Measurements from ENCODE around the gene GUCY2D.

Gene GUCY2D

DNA sequence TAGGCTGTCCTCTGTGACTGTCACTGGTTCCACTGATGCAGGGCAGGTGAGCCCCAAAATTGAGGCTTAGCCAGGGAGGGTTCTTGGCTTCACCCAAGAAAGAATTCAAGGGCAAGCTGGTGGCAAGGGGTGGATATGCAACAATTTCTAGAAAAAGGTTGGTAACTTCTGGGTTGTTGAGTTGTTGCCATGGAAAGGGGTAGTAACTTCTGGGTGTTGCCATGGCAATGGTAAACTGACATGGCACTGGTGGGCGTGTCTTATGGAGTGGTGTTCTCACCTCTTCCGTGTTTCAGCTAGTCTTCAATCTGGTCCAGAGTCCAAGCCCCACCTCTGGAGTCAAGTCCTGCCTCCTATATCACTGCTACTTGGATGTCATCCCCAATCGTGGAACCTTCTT is 9.5 kb upstream of the GUCY2D start:
- no peak for DNase-seq

DNA sequence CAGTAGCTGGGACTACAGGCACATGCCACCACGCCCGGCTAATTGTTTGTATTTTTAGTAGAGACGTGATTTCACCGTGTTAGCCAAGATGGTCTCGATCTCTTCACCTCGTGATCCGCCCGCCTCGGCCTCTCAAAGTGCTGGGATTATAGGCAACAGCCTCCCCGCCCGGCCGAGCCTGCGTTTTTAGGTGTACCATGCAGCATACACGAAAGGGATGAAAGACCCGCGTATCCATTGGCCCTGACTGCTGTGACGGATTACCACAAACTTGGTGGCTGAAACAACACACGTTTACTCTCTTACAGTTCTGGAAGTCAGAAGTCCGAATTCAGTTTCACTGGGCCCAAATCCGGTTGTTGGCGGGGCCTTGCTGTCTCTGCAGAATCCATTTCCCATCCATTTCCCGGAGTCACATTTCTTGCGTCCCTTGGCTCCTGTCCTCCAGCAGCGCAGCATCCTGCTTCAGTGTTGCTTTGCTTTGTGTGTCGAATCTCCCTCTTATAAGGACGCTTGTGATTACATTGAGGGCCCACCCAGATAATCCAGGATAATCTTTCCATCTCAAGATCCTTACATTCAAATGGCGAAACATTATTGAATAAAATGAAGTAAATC is 8.3 kb upstream of the GUCY2D start:
- DNase-seq: no peak

DNA sequence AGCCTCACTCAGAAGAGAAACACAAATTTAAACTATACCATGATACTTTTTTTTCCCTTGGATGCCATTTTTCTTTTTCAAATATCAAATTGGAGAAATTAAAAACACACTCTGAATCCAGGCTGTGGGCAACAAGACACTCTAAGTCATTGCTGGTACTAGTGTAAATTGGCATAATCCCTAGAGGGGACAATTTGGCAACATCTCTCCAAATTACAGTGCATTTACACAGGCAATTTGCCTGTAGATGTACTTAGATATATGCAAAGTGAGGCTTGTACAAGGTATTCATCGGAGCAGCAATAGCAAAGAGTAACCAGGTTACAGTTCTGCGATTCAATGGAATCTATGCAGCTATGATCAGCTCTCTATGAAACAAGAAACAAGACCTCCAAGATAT is 6.7 kb upstream of the GUCY2D start:
- no peak for DNase-seq

DNA sequence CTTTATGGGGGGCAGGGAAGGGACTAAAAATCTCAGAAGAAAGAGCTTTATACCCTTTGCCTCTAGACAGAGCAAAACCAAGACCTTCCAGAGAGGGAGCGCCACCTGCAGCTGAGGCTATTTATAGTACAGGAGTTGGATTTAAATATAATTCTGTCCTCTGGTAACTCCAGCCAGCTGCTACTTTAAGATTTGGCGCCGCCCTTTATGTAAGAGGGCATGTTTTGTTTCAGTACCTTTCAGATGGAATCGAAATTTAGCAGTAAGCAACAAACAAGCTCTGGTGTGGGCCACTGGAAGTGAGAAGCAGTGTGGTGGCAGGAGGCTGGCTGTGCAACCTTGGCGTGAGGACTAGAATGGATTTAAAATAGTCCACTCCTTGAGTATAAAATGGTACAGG is 5.2 kb upstream of the GUCY2D start:
- no peak for DNase-seq

DNA sequence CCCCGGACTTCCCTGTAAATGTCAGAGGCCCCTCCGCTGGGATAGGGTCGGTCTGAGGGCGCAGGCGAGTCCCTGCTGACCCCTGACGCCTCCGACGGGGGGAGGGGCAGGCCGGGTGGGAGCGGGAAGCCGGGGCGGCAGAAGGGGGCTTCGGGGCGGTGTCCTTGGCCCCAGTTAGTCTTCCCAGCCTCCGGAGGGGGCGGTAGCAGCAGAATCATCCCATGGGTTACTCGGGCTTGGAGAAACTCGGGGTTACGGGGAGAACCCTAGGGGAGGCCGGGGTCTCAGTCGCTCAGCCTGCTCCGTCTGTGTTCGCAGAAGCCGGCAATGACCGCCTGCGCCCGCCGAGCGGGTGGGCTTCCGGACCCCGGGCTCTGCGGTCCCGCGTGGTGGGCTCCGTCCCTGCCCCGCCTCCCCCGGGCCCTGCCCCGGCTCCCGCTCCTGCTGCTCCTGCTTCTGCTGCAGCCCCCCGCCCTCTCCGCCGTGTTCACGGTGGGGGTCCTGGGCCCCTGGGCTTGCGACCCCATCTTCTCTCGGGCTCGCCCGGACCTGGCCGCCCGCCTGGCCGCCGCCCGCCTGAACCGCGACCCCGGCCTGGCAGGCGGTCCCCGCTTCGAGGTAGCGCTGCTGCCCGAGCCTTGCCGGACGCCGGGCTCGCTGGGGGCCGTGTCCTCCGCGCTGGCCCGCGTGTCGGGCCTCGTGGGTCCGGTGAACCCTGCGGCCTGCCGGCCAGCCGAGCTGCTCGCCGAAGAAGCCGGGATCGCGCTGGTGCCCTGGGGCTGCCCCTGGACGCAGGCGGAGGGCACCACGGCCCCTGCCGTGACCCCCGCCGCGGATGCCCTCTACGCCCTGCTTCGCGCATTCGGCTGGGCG is 542 bp downstream of the GUCY2D start:
- DNase-seq: no peak

DNA sequence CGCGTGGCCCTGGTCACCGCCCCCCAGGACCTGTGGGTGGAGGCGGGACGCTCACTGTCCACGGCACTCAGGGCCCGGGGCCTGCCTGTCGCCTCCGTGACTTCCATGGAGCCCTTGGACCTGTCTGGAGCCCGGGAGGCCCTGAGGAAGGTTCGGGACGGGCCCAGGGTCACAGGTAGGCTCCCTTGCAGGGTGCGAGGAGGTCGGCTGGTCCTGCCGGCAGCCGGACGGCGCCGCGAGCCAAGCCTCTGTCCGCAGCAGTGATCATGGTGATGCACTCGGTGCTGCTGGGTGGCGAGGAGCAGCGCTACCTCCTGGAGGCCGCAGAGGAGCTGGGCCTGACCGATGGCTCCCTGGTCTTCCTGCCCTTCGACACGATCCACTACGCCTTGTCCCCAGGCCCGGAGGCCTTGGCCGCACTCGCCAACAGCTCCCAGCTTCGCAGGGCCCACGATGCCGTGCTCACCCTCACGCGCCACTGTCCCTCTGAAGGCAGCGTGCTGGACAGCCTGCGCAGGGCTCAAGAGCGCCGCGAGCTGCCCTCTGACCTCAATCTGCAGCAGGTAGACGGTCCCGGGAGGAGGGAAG is 1.3 kb downstream of the GUCY2D start:
- DNase-seq: no peak

DNA sequence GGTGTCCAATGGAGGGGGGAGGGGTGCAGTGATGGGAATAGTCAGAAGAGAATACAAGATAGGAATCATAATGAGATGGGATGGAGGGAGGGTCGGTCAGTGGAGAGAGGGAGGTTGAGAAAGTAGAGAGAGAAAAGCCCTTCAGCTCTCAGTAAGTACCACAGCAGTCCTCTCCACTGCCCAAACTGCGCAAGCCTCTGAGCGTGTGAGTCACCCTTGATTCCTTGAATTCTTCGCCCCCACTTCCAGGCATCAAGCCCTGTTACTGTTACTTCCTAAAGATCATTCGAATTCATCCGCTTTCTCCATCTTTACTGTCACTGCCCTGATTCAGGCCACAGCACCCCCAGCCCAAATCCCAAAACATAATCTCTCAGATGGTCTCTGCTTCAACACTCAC is 2.5 kb downstream of the GUCY2D start:
- no peak for DNase-seq

DNA sequence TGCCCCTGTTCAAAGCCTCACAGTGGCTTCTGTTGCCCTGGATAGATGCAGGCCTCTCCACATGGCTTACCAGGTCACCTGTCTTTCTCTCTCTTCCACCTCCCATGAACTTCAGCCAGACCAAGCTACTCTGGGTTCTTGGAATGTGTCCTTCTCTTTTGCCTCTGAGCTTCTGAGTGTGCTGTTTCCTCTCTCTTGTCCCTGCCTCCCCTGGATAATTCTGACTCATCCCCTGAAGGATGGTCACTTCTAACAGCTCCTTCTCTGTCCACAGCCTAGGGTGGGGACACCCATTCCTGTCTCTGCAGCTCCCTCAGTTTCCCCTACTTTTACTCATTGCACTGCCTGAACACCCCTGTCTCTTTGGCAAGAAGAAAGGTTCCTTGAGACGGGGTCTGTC is 2.9 kb downstream of the GUCY2D start:
- DNase-seq: no peak

DNA sequence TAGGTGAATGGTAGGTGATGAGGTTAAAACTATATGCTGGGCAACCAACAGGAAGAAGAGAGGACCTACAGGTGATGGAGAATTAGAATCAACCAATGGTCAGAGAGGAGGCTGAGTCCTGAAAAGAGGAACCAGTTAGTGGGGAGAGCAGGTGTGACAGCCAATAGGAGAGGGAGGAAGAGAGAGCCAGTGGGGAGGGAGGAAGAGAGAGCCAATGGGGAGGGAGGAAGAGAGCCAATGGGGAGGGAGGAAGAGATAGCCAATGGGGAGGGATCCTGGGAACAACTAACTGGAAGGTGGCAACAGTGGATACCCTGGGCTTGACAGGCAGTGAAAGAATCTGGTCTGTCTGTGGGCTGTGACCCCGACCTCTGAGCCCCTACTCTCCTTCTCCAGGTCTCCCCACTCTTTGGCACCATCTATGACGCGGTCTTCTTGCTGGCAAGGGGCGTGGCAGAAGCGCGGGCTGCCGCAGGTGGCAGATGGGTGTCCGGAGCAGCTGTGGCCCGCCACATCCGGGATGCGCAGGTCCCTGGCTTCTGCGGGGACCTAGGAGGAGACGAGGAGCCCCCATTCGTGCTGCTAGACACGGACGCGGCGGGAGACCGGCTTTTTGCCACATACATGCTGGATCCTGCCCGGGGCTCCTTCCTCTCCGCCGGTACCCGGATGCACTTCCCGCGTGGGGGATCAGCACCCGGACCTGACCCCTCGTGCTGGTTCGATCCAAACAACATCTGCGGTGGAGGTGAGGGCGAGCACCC is 3.7 kb downstream of the GUCY2D start:
- DNase-seq: no peak

DNA sequence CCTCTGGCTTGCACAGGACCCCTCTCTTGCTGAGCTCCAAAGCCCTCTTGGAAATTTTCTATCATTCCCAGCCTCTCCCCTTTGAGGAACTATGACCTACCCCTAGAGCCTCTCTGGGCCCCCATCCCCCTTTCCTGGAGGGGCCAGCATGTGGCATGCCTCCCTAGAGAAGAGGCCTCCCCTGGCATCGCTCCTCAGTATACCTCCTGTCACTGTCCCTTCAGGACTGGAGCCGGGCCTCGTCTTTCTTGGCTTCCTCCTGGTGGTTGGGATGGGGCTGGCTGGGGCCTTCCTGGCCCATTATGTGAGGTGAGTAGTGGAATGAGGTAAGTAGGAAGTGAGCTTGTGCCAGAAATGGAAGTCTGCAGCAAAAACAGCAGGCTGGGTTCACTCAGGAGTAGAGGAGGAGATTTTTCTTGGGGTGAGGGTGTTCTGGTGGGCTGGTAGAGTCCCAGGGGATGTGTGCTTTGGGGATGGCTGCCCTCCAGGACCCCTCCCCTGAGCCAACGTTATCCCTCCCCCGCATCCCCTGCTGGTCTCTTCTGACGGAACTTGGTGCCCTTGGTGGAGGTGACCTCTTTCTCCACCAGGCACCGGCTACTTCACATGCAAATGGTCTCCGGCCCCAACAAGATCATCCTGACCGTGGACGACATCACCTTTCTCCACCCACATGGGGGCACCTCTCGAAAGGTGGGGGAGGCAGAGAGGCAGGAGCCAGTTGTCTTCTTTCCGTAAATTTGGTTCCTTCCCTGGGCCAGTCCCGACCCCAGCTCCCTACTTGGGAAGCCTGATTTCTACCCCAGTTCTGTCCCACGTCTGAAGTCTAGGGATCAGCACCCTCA is 4.6 kb downstream of the GUCY2D start:
- DNase-seq: no peak

DNA sequence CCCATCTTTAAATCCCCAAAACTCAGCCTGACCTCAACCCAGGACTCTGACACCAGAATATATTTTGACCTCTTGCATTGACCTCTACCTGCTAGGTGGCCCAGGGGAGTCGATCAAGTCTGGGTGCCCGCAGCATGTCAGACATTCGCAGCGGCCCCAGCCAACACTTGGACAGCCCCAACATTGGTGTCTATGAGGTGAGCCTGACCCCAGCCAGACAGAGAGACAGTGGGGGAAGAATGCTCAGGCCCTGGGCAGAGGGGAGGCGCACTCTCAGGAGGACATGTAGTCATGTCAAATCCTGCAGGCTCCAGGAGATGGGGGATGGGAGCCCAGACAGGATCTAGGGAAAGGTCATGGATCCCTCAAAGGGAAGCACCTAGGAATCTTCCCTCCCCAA is 5.4 kb downstream of the GUCY2D start:
- no peak for DNase-seq

DNA sequence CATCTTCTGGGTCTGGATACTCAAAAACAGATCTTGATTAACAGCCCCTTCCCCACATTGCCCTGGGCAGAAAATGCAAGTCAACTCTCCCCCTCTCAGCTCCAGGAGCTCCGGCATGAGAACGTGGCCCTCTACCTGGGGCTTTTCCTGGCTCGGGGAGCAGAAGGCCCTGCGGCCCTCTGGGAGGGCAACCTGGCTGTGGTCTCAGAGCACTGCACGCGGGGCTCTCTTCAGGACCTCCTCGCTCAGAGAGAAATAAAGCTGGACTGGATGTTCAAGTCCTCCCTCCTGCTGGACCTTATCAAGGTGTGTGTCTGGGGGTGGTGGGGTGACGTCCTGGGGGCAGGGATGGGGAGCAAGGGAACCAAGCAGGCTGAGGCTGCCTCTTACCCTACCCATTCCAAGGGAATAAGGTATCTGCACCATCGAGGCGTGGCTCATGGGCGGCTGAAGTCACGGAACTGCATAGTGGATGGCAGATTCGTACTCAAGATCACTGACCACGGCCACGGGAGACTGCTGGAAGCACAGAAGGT is 9.7 kb downstream of the GUCY2D start:
- no peak for DNase-seq

DNA sequence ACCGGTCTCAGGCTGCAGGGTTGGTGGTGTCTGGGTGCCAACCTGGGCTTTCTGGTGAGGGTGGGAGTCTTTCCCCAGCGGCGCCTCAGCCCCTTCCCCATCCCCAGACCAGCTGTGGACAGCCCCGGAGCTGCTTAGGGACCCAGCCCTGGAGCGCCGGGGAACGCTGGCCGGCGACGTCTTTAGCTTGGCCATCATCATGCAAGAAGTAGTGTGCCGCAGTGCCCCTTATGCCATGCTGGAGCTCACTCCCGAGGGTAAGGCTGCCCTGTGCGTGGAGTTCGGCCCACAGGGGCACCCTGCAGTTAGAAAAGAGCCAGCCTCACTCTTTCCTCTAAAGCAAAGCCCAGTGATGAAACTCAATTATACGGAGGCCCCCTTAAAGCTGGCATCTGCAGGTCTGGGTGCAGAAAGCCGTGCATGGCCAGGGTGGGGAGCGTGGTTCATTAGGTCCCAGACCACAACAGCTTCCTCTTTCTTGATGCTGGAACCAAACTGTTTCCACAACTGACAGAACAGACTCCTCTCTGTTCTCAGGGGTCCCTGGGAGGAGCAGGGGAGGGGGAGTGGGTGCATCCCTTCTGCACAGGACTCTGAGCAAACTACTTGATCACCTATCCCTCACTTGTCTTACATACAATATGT is 10.7 kb downstream of the GUCY2D start:
- DNase-seq: no peak

DNA sequence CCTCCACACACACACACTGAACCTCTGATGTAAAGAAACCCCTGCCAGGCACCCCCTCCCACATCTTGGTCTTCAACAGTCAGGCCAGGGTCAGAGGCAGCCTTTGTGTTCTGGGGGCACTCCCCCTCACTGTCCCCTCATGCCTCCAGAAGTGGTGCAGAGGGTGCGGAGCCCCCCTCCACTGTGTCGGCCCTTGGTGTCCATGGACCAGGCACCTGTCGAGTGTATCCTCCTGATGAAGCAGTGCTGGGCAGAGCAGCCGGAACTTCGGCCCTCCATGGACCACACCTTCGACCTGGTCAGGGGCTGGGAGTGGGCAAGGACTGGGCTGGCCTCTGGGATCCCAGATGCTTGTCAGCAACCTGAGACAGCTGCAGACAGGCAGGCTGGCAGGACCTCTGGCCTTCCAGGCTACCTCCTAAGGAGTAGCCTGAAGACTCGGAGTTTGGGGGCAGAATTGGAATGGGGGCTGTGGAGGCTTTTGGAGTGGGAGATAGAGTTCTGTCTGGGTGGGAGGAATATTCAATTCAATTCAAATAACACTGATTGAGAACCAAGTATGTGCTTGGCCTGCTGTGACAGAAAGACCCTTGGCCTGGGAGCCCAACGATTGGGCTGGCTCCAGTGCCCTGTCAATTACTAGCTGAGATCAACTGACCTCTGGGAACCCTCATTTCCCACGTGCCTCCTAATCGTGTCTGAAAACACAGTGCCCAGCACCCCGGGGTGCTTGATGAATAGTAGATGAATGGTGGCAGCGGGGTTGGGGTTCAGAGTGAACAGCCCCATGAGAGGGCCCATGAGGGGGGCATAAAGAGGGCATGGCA is 11.5 kb downstream of the GUCY2D start:
- DNase-seq: no peak

DNA sequence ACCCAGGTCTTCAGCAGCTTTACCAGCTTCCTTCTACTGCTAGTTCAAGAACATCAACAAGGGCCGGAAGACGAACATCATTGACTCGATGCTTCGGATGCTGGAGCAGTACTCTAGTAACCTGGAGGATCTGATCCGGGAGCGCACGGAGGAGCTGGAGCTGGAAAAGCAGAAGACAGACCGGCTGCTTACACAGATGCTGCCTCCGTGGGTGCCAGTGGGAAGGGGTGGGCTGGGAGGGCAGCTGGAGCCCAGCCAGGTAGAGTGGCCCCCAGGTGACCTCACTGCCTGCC is 12.1 kb downstream of the GUCY2D start:
- DNase-seq: no peak

DNA sequence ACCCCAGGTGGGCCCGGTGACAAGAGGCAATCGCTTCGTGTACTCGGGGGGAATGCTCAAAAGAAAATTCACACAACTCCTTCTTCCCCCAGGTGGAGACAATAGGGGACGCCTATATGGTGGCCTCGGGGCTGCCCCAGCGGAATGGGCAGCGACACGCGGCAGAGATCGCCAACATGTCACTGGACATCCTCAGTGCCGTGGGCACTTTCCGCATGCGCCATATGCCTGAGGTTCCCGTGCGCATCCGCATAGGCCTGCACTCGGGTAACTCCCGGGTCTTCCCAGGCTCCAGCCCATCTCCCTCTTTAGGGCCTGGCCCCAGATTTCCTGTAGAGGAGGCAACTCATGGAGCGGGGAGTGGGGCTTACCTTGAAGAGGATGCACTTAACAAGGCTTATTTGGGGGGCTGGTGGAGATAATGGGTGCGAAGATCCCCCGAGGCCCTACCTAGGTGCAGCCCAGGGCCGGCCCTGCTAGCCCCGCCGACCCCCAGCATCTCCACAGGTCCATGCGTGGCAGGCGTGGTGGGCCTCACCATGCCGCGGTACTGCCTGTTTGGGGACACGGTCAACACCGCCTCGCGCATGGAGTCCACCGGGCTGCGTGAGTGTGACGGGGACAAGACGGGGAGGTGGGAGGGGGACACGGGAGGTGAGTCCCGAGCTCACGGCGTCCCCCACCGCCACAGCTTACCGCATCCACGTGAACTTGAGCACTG is 13.0 kb downstream of the GUCY2D start:
- no peak for DNase-seq

DNA sequence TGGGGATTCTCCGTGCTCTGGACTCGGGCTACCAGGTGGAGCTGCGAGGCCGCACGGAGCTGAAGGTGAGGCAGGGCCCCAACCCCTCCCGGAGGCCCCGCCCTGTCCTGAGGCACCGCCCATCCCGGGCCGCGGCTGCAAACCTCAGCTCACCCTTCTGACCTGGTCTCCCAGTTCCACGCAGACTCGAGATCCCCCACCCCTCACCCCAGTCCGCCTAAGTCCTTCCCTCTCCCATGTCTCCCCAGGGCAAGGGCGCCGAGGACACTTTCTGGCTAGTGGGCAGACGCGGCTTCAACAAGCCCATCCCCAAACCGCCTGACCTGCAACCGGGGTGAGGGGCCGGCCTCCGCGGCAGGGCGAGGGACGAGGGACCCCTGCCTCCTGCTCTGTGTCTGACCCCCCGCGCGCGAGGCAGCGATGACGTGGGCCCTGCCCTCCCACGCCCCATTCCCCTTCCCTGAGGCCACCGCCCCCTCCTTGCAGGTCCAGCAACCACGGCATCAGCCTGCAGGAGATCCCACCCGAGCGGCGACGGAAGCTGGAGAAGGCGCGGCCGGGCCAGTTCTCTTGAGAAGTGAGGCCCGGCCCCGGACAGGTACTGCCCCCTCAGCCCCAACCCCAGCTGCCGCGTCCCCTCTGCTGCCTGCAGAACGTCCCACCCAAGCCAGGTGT is 13.7 kb downstream of the GUCY2D start:
- DNase-seq: no peak

DNA sequence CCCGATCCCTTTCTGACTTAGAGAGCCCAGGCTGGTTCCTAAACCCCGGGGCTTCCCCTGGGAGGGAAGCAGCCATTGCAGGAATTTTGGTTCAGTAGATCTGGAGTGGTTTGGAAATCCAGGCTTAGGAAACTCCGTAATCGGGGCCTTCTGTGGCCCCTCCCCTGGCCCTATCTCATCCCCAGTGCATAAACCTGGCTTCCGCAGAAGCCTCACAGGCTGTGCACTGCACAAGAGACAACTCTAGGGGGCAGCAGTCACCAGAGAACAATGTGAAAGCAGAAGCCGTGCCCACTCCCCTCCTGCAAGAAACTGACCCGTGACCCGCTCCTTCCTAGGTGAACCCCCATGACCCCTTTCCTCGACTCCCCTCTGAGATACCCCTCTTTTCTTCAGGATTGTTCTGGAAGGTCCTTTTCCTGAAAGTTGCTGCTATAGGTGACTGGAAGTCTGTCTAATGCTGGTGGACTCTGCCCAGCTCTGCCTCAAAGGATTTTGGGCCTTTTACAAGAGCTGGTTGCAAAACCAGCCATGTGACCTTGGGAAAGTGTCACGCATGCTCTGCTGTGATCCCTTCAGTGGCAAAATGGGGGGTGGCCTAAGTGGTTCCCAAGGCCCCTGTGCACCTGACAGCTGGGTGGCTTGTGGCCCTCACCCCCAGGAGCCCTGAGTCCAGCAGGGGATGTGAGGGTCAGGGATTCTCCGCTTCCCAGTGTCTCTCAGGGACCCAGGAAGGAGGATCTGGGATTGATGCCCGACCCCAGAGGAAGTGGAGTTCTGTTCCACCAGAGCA is 14.4 kb downstream of the GUCY2D start:
- no peak for DNase-seq

DNA sequence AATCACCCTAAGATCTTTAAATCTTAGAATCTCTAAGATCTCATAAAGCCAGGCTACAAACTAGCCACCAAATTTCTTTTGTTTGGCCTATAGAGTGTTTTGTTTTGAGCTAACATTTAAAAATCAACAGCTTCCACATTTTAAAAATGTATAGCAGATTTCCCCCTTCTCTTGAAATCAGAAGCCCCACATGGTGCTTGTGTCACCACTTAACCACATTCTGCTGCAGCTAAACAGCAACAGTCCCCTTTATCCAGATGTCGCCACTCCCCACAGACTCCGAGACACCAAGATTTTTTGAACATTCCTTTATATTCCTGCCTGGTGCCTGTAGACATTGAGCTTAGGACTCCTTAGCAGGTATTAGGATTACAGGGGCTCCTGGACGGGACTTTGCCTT is 16.0 kb downstream of the GUCY2D start:
- DNase-seq: no peak

Measured in activated gamma-delta T cell treated with Interleukin-2 at 50 U/mL for 16 hours (primary cell).